Mucosa of descending colon (tissue), 3 donors: ENCODE measurements around the gene PLGLB1. TPM values are rescaled to one million over a fixed set of nuclear protein-coding genes. Genes with fewer than 3 reads are reported as not detected.
"Not testable (repeated sequence)": the region's sequence is repeated elsewhere in the genome, so short reads cannot be mapped to it uniquely, and the experiment has no call there.

Source experiments
- ATAC-seq: fragments of 200-7000 bp; cut with Tn5 transposase; one replicate; pipeline ENCODE4 v1.9.1; 2020; ENCODE audit warnings: mild to moderate bottlenecking, moderate library complexity
- DNase-seq, 3 donors: peaks; one replicate each; pipeline ENCODE4 v3.0.0-alpha.2; 2020
- H3K36me3 ChIP-seq: fragments of 200-600 bp; one replicate; pipeline ENCODE4 v1.8.0; 2021; ENCODE audit warnings: low read depth, mild to moderate bottlenecking
- H3K4me1 ChIP-seq: fragments of 200-600 bp; one replicate; pipeline ENCODE4 v1.8.0; 2021; ENCODE audit warnings: low read depth, mild to moderate bottlenecking
- H3K4me3 ChIP-seq: fragments of 200-600 bp; one replicate; pipeline ENCODE4 v1.8.0; 2021; ENCODE audit warnings: mild to moderate bottlenecking
- H3K9me3 ChIP-seq: fragments of 200-600 bp; one replicate; pipeline ENCODE4 v1.8.0; 2021; ENCODE audit warnings: mild to moderate bottlenecking
- intact Hi-C, 2 donors: fragments of 100-400 bp; cut with DNase I in 1 of 2; cut with micrococcal nuclease in 1 of 2; formaldehyde crosslinking; loops; one replicate each; pipeline versions ENCODE4 v1.11.0 to v1.11.1; 2022; cut with DNase I, micrococcal nuclease
- long read RNA-seq, 2 donors: library from polyadenylated mRNA; unstranded; transcript quantifications; one replicate each; pipeline ENCODE4 v2.0.0, GENCODE V29; 2019 to 2021
- total RNA-seq, 3 donors: library from RNA; stranded (reverse); fragmentation: NEBNext Ultra II Directional in 2 of 3; extraction: Animal tissue kit (Norgen Biotek cat#: 25700) in 2 of 3; gene quantifications; one replicate each; pipeline versions ENCODE4 v1.2.1 to v1.2.4, GENCODE V29; 2021 to 2023
- donor health status: DM: no; HTN: no; CAD: no; lungs with moderate emphysema.
- donor health status: DM: no; HTN: no; CAD: no.
- donor health status: DM: no; HTN: yes; CAD: no.

Gene PLGLB1
- 1 to 10 TPM; 2.1 to 5.6 (median 5.4) TPM for total RNA-seq
- long read RNA-seq, donor 1, result 0 reads
- long read RNA-seq, donor 2, result 0 reads

DNA sequence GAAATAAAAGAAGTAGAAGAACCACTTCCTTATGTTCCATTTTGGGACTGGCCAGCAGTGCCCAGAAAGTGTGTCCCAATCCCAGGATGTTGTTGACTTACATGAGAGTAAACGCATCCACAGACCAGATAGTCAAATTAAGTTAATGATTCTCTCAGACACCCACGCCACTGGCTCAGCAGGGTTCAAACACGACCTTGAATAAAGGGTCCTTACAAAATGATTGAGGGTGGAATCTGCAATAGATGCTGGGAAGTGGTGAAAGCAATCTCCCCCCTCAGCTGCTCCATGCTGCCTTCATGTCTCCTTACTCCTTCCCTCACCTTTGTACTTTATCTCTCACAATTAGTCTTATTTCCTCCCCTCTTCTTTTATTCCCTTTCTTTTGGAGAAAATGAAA is at the start of gene PLGLB1:
Gene PLGLB1, minus strand, starts transcription at position 101 of the 400 bp plus-strand sequence. Its CDS starts 61 bp downstream, at position 40.
- intact Hi-C loops, H3K9me3 ChIP-seq: not testable (repeated sequence)

DNA sequence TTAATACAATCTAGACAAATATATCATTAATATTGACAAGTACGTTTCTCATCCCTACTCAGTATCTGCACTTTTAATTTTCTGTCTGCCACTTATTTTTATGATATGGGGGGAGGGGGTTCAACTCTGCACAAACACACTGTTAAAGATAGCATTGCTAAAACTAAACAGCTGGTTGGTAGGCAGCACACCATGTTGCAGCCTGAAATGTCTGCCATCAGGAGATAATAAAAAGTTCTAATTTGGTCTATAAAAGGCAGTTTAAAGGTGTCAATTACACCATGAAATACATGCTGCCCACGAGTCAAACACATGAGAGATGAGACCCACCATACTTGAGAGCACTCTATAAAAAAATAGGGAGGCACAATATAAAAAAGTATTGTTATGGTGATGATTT is 42.7 kb upstream of the PLGLB1 start:
- intact Hi-C loops, H3K36me3 ChIP-seq, DNase-seq, H3K4me3 ChIP-seq, H3K4me1 ChIP-seq, H3K9me3 ChIP-seq: not testable (repeated sequence)
- ATAC-seq, result peak; percentile 57

More for the DNA sequence above, at the start of gene PLGLB1:
- not testable (repeated sequence) for ATAC-seq, H3K4me3 ChIP-seq, H3K36me3 ChIP-seq, H3K4me1 ChIP-seq, DNase-seq

DNA sequence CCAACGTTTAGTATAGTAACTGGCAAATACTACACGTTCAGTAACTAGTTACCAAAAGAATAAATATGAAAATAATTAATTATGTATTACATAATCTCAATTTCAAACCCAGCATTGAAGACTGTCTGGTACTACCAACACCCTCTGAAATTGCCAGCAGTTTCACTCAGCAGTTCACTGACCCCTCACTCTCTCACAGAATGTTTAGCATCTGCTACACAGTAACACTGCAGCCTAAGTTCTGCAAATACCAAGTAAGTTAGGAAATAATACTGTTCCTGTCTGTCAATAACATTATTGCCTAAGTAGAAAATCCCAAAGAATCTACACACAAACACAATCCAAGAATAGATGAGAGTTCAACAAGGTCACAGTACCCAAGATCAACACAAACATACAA is 41.8 kb upstream of the PLGLB1 start:
- H3K9me3 ChIP-seq, H3K4me3 ChIP-seq, DNase-seq, H3K36me3 ChIP-seq, intact Hi-C loops, H3K4me1 ChIP-seq: not testable (repeated sequence)
- peak; percentile 27 for ATAC-seq

- H3K4me3 ChIP-seq, ATAC-seq, intact Hi-C loops, H3K4me1 ChIP-seq, H3K9me3 ChIP-seq, H3K36me3 ChIP-seq, DNase-seq: not testable (repeated sequence)
Observed at GRCh38 chr2:87061519-87061918, 39.9 kb upstream of the PLGLB1 start.

GRCh38 chr2:87057606-87058005 is 36.0 kb upstream of the PLGLB1 start:
- ATAC-seq, H3K9me3 ChIP-seq, H3K4me3 ChIP-seq, intact Hi-C loops, H3K36me3 ChIP-seq, DNase-seq, H3K4me1 ChIP-seq: not testable (repeated sequence)

- H3K4me1 ChIP-seq, intact Hi-C loops, H3K4me3 ChIP-seq, DNase-seq, H3K9me3 ChIP-seq, H3K36me3 ChIP-seq: not testable (repeated sequence)
- ATAC-seq, result peak; percentile 84
Observed at GRCh38 chr2:87056843-87057242, 35.2 kb upstream of the PLGLB1 start.

- ATAC-seq, H3K4me1 ChIP-seq, H3K9me3 ChIP-seq, H3K36me3 ChIP-seq, intact Hi-C loops, H3K4me3 ChIP-seq, DNase-seq: not testable (repeated sequence)
Observed at GRCh38 chr2:87056435-87056834, 34.8 kb upstream of the PLGLB1 start.

- H3K4me3 ChIP-seq, ATAC-seq, H3K9me3 ChIP-seq, intact Hi-C loops, H3K36me3 ChIP-seq, H3K4me1 ChIP-seq, DNase-seq: not testable (repeated sequence)
Observed at GRCh38 chr2:87054375-87054774, 32.7 kb upstream of the PLGLB1 start.

DNA sequence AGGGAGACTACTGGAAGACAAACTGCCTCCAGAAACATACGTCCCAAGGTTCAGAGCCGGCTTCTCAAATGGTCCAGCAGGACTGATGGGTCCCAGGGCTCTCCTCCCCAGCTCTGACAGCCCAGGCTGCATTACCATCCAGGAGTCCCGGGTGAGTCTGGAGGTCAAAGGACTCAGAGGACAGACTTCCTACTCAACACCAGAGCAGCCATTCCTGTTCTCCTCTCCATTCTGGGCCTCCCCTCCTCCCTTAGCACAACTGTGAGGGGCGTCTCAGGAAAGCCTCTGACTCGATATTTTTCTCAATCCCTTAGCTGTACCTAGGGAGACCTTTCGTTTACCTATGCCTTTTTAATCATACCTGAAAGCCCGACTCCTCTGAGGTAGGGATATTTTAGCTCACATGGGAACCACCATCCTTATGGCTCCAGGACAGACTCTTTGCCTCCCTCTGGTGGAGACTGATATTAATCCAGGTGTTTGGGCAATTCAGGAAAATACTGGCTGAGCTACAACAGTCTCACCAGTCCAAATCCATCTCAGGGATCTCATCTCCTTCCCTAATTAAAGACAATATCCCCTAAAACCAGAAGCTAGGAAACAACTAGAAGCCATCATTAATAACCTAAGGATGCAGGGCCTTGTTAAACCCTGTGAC is 19.8 kb upstream of the PLGLB1 start:
- H3K4me1 ChIP-seq, intact Hi-C loops, H3K36me3 ChIP-seq, H3K9me3 ChIP-seq, H3K4me3 ChIP-seq: not testable (repeated sequence)
- ATAC-seq (peak; percentile 56), DNase-seq (peak in 1 of 3 donors; percentile 62)

DNA sequence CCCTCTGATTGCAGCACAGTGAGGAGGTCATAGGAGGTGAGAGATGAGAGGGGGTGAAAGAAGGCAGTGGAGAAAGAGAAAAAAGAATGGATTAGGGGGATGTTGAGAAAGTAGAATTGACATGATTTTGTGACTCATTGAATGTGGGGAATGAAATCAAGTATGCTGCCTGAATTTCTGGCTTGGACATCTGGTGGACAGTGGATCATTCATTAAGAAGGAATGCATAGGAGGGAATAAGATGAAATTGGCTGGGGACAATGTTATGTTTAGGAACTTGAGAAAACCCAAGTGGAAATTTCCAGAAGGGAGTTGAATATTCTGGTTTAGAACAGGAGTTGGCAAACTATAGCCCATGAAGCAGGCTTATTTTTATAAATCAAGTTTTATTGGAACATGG is 7.0 kb upstream of the PLGLB1 start:
- H3K9me3 ChIP-seq, H3K4me1 ChIP-seq, DNase-seq, ATAC-seq, H3K36me3 ChIP-seq, intact Hi-C loops, H3K4me3 ChIP-seq: not testable (repeated sequence)

- ATAC-seq, result peak; percentile 54
- intact Hi-C loops, H3K36me3 ChIP-seq, H3K9me3 ChIP-seq, H3K4me1 ChIP-seq, H3K4me3 ChIP-seq, DNase-seq: not testable (repeated sequence)
Observed at GRCh38 chr2:87026816-87027215, 5.2 kb upstream of the PLGLB1 start.

GRCh38 chr2:87025927-87026326 is 4.3 kb upstream of the PLGLB1 start:
- DNase-seq, H3K36me3 ChIP-seq, H3K9me3 ChIP-seq, intact Hi-C loops, H3K4me1 ChIP-seq, H3K4me3 ChIP-seq: not testable (repeated sequence)
- peak; percentile 54 for ATAC-seq

GRCh38 chr2:87023988-87024615 is 2.5 kb upstream of the PLGLB1 start:
- ATAC-seq, DNase-seq, intact Hi-C loops, H3K9me3 ChIP-seq, H3K4me3 ChIP-seq, H3K36me3 ChIP-seq, H3K4me1 ChIP-seq: not testable (repeated sequence)

GRCh38 chr2:87021043-87021442 is 601 bp downstream of the PLGLB1 start:
- H3K4me1 ChIP-seq, H3K9me3 ChIP-seq, H3K4me3 ChIP-seq, ATAC-seq, H3K36me3 ChIP-seq, DNase-seq, intact Hi-C loops: not testable (repeated sequence)

DNA sequence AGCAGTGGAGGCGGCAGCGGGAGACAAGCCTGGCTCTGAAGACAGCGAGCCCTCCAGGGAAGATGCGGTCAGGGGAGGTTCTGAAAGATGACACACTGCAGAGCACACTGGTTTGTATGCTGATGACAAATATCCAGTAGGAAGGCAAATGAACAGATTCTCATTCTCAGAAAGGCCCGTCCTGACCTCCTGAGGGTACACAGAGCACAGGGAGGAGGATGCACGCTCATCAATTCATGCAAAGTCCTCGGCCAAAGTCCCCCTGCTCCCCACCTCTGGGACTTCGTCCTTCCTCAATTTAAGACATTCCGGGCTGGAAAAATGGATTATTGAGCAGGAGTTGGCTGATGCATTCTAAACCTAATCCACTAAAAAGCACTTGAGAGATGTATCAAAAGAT is 2.6 kb downstream of the PLGLB1 start:
- H3K4me3 ChIP-seq, DNase-seq, ATAC-seq, H3K4me1 ChIP-seq, intact Hi-C loops, H3K9me3 ChIP-seq, H3K36me3 ChIP-seq: not testable (repeated sequence)
